PFSK-1 (cell line): ENCODE data around the gene ACTN4.

ENCODE experiments used
- FOXP2 ChIP-seq: optimal IDR thresholded peaks from 2 replicates; pipeline ENCODE3; 2011; ENCODE audit warnings: borderline replicate concordance, control low read depth, inconsistent platforms; ENCODE audit not compliant: insufficient read depth; ENCODE audit errors: extremely low read length, extremely low read depth
- POLR2AphosphoS5 ChIP-seq: IDR thresholded peaks from 2 replicates; pipeline ENCODE4 v1.6.1; 2012; ENCODE audit warnings: low read depth, mild to moderate bottlenecking, control low read depth, low read length, moderate library complexity
- SIN3A ChIP-seq: IDR thresholded peaks from 2 replicates; pipeline ENCODE4 v1.6.1; 2012; ENCODE audit warnings: mild to moderate bottlenecking, low read length, moderate library complexity, borderline replicate concordance; ENCODE audit not compliant: insufficient read depth
- TAF1 ChIP-seq: IDR thresholded peaks from 2 replicates; pipeline ENCODE4 v1.6.1; 2012; ENCODE audit warnings: low read length, control low read depth, borderline replicate concordance; ENCODE audit not compliant: insufficient read depth
- TF ChIP-seq, protein P1 (sequence below), 2 experiments: IDR thresholded peaks; 2 replicates each; pipeline versions ENCODE4 v1.6.1 to v1.8.0; 2011 to 2012; ENCODE audit warnings: low read depth in 2 of 2, low read length in 2 of 2, control low read depth in 1 of 2, inconsistent platforms in 1 of 2, mild to moderate bottlenecking in 1 of 2, moderate library complexity in 1 of 2; ENCODE audit not compliant: insufficient read depth in 1 of 2

The ACTN4 gene

DNA sequence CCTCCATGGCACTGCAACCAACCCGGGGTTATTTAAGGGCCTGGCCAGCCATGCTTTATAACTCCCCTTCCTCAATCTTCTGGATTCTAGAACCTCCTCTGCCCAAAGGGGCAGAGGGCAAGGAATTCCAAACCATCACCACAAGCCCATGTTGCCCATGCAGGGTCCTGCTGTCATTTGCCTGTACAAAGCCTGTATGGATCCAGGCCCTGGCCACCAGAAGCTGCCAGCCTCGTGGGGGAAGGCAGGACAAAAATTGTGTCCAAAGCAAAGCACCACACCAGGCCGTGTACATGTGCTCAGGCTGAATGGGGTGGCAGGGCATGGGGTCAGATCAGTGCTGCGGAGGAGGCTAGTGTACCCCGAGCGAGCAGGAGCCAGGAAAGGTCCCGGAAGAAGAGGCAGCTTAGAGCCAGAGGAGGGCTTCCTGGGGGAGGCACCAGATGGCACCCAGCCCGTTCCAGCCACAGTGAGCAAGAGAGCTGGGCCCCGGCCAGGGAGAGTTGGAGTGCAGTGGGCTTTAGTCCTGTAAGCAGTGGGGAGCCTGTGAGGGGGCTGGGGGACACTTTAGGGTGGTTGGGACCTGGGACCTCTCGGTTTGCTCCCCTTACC lies 61.1 kb downstream of the ACTN4 start:
- TF ChIP-seq SIN3A: no peak
- TF ChIP-seq, protein P1, sequence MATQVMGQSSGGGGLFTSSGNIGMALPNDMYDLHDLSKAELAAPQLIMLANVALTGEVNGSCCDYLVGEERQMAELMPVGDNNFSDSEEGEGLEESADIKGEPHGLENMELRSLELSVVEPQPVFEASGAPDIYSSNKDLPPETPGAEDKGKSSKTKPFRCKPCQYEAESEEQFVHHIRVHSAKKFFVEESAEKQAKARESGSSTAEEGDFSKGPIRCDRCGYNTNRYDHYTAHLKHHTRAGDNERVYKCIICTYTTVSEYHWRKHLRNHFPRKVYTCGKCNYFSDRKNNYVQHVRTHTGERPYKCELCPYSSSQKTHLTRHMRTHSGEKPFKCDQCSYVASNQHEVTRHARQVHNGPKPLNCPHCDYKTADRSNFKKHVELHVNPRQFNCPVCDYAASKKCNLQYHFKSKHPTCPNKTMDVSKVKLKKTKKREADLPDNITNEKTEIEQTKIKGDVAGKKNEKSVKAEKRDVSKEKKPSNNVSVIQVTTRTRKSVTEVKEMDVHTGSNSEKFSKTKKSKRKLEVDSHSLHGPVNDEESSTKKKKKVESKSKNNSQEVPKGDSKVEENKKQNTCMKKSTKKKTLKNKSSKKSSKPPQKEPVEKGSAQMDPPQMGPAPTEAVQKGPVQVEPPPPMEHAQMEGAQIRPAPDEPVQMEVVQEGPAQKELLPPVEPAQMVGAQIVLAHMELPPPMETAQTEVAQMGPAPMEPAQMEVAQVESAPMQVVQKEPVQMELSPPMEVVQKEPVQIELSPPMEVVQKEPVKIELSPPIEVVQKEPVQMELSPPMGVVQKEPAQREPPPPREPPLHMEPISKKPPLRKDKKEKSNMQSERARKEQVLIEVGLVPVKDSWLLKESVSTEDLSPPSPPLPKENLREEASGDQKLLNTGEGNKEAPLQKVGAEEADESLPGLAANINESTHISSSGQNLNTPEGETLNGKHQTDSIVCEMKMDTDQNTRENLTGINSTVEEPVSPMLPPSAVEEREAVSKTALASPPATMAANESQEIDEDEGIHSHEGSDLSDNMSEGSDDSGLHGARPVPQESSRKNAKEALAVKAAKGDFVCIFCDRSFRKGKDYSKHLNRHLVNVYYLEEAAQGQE (IDR thresholded peaks at IDR 0.05; ENCODE audit: insufficient read depth in 1 of 2, low read depth in 2 of 2, low read length in 2 of 2): no peak
- TF ChIP-seq POLR2AphosphoS5: no peak
- TF ChIP-seq FOXP2: no peak

DNA sequence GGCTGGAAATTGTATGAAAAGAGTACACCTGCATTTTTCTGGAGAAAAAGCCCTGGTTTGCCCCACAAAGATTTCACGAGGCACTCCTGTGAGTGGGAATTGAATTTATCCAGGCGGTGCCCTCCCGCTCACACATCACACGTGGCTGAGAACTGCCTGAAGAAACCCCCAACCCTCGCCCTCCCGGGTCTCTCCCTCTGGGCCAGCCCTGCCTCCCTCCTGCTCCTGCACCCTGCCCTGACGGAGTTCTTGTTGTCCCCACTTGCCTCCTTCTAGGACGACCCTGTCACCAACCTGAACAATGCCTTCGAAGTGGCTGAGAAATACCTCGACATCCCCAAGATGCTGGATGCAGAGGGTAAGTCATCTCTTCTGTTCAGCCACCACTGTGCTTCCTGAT lies 61.7 kb downstream of the ACTN4 start:
- TF ChIP-seq FOXP2 (no peak), TAF1 (no peak), SIN3A (no peak), POLR2AphosphoS5 (no peak)
- TF ChIP-seq, protein P1 (IDR thresholded peaks at IDR 0.05; ENCODE audit: insufficient read depth in 1 of 2, low read depth in 2 of 2, low read length in 2 of 2): no peak

DNA sequence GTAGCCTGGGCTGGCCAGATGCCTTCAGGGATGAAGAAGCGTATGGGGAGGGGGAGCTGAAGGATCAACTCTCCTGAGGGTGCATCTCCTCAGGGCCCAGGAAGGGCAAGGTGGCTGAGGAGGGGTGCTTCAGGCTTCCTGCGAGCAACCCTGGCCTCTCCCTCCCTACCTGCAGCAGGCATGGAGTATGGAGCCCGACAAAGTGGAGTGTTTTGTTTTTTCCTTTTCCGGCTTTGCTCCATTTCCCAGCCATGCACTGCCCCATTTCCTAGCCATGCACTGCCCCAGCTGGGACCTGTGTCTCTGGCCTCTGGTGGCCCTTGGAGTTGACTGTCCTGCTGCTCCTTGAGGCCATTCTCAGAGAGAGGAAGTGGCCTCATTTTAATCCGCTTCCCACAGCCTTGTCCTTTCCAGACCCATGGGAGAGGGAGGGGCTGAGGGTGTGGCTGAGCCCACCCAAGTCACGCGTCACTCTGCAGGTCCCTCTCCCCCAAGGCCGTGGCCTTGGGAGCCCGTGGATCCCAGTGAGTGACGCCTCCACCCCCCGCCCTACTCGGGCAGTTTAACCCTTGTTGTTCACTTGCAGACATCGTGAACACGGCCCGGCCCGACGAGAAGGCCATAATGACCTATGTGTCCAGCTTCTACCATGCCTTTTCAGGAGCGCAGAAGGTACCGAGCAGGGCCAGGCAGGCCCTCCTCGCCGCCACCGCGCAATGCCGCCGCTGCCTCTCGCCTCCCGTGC lies 62.4 kb downstream of the ACTN4 start:
- no peak for TF ChIP-seq SIN3A
- no peak for TF ChIP-seq POLR2AphosphoS5
- TF ChIP-seq TAF1: no peak
- TF ChIP-seq, protein P1 (IDR thresholded peaks at IDR 0.05; ENCODE audit: insufficient read depth in 1 of 2, low read depth in 2 of 2, low read length in 2 of 2): no peak
- TF ChIP-seq FOXP2: no peak

DNA sequence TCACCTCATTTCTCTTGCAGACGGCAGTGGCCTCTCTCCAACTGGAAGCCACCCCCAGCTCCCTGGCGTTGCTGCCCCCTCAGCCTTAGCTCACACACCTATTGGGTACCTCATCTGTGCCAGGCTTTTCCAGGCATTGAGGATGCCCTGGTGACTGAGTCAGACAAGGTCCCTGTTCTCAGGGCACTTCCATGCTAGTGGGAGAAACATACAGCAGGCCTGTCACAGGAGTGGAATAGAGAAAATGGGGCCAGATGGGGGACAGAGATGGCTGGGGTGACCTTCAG lies 62.9 kb downstream of the ACTN4 start:
- TF ChIP-seq TAF1 (no peak), FOXP2 (no peak), POLR2AphosphoS5 (no peak), SIN3A (no peak)
- TF ChIP-seq, protein P1 (IDR thresholded peaks at IDR 0.05; ENCODE audit: insufficient read depth in 1 of 2, low read depth in 2 of 2, low read length in 2 of 2): no peak
